H1 (cell line): ENCODE measurements around the gene SPOCD1. TPM values are rescaled to one million over a fixed set of nuclear protein-coding genes. Genes with fewer than 3 reads are reported as not detected.

Experiments
- CHD1 ChIP-seq: IDR thresholded peaks from 2 replicates; pipeline ENCODE4 v1.6.1; 2012; ENCODE audit warnings: low read depth, low read length, improper control_type of control experiment
- CREB1 ChIP-seq: IDR thresholded peaks from 2 replicates; pipeline ENCODE4 v1.6.1; 2012; ENCODE audit warnings: inconsistent platforms
- SRF ChIP-seq: IDR thresholded peaks from 2 replicates; pipeline ENCODE4 v1.6.1; 2011; ENCODE audit warnings: mild to moderate bottlenecking, low read depth, low read length, moderate library complexity
- YY1 ChIP-seq: IDR thresholded peaks from 2 replicates; pipeline ENCODE4 v1.6.1; 2011; ENCODE audit warnings: low read depth, mild to moderate bottlenecking, low read length
- polyA plus RNA-seq, 7 experiments: library from polyadenylated mRNA; depleted of rRNA in 3 of 7; stranded (reverse) in 5 of 7; unstranded in 2 of 7; fragments of >200 nt in 5 of 7; fragments of 200-250 nt in 2 of 7; gene quantifications; 1 replicate in 5 of 7; 2 replicates in 1 of 7; 4 replicates in 1 of 7; pipeline versions ENCODE4 v1.2.1 to v1.2.3, GENCODE V29; 2011 to 2013; ENCODE audit warnings: missing spikeins in 2 of 7, mixed read lengths in 2 of 7
- total RNA-seq: library from RNA; stranded (reverse); fragmentation: NEBNext Ultra II Directional; extraction: Animal tissue kit (Norgen Biotek cat#: 25700); gene quantifications from 2 replicates; pipeline ENCODE4 v1.2.1, GENCODE V29; 2021
- TF ChIP-seq, protein P1 (sequence below): fragments of 300-600 bp; sonication (generic); IDR thresholded peaks from 2 replicates; pipeline ENCODE4 v1.7.1; 2012; ENCODE audit warnings: low read length, moderate library complexity, mild to moderate bottlenecking, inconsistent platforms; ENCODE audit not compliant: insufficient replicate concordance

Gene SPOCD1
- total and polyA plus RNA-seq, 2 of the 8 experiments (the other 6 are each of a cell fraction or from before 2014, with no cell fraction given): 1.8 to 2.9 TPM

DNA sequence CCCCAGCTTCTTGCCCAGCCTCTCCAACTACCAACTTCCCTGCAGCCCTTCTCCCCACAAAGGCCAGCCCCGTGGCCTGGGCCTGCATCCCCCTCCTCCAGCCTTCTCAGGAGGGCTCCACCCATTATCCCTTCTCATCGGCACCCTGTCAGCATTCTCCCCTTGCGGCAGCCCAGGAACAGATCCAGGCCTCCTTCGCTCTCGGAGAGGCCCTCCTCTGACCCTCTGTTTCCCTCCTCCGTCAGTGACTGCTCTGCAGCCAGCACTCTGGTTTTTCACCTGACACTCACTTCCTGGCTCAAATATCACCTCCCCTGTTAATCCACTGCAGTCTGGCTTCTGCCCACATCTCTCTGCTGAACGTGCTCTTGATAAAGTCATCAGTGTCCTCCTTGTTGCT, 69.1 kb downstream of the SPOCD1 start (continued):
- TF ChIP-seq, protein P1, sequence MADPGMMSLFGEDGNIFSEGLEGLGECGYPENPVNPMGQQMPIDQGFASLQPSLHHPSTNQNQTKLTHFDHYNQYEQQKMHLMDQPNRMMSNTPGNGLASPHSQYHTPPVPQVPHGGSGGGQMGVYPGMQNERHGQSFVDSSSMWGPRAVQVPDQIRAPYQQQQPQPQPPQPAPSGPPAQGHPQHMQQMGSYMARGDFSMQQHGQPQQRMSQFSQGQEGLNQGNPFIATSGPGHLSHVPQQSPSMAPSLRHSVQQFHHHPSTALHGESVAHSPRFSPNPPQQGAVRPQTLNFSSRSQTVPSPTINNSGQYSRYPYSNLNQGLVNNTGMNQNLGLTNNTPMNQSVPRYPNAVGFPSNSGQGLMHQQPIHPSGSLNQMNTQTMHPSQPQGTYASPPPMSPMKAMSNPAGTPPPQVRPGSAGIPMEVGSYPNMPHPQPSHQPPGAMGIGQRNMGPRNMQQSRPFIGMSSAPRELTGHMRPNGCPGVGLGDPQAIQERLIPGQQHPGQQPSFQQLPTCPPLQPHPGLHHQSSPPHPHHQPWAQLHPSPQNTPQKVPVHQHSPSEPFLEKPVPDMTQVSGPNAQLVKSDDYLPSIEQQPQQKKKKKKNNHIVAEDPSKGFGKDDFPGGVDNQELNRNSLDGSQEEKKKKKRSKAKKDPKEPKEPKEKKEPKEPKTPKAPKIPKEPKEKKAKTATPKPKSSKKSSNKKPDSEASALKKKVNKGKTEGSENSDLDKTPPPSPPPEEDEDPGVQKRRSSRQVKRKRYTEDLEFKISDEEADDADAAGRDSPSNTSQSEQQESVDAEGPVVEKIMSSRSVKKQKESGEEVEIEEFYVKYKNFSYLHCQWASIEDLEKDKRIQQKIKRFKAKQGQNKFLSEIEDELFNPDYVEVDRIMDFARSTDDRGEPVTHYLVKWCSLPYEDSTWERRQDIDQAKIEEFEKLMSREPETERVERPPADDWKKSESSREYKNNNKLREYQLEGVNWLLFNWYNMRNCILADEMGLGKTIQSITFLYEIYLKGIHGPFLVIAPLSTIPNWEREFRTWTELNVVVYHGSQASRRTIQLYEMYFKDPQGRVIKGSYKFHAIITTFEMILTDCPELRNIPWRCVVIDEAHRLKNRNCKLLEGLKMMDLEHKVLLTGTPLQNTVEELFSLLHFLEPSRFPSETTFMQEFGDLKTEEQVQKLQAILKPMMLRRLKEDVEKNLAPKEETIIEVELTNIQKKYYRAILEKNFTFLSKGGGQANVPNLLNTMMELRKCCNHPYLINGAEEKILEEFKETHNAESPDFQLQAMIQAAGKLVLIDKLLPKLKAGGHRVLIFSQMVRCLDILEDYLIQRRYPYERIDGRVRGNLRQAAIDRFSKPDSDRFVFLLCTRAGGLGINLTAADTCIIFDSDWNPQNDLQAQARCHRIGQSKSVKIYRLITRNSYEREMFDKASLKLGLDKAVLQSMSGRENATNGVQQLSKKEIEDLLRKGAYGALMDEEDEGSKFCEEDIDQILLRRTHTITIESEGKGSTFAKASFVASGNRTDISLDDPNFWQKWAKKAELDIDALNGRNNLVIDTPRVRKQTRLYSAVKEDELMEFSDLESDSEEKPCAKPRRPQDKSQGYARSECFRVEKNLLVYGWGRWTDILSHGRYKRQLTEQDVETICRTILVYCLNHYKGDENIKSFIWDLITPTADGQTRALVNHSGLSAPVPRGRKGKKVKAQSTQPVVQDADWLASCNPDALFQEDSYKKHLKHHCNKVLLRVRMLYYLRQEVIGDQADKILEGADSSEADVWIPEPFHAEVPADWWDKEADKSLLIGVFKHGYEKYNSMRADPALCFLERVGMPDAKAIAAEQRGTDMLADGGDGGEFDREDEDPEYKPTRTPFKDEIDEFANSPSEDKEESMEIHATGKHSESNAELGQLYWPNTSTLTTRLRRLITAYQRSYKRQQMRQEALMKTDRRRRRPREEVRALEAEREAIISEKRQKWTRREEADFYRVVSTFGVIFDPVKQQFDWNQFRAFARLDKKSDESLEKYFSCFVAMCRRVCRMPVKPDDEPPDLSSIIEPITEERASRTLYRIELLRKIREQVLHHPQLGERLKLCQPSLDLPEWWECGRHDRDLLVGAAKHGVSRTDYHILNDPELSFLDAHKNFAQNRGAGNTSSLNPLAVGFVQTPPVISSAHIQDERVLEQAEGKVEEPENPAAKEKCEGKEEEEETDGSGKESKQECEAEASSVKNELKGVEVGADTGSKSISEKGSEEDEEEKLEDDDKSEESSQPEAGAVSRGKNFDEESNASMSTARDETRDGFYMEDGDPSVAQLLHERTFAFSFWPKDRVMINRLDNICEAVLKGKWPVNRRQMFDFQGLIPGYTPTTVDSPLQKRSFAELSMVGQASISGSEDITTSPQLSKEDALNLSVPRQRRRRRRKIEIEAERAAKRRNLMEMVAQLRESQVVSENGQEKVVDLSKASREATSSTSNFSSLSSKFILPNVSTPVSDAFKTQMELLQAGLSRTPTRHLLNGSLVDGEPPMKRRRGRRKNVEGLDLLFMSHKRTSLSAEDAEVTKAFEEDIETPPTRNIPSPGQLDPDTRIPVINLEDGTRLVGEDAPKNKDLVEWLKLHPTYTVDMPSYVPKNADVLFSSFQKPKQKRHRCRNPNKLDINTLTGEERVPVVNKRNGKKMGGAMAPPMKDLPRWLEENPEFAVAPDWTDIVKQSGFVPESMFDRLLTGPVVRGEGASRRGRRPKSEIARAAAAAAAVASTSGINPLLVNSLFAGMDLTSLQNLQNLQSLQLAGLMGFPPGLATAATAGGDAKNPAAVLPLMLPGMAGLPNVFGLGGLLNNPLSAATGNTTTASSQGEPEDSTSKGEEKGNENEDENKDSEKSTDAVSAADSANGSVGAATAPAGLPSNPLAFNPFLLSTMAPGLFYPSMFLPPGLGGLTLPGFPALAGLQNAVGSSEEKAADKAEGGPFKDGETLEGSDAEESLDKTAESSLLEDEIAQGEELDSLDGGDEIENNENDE: no peak
- TF ChIP-seq CREB1 (no peak), SRF (no peak), YY1 (no peak), CHD1 (no peak)
